ENCODE measurements around the gene PHEX. TPM values are rescaled to one million over a fixed set of nuclear protein-coding genes. Genes with fewer than 3 reads are reported as not detected.

Gene PHEX
- total RNA-seq, 1 experiment from 2014 or later, result 0.89 TPM

GRCh38 chrX:22135171-22135711 is 103.1 kb downstream of the PHEX start:
- POLR2A ChIA-PET, result interaction anchor here (0.6 to 3.3 kb wide), 17 partner anchors 10 to 1532 kb away, joined by 3 to 23 read pairs (median 3); partner anchors contain the start of gene PRDX4
- DNase-seq (ENCODE audit: unreplicated experiment), result peak; percentile 78

GRCh38 chrX:22135994-22136684 is 104.0 kb downstream of the PHEX start:
- peak; percentile 78 for TF ChIP-seq CTCF (IDR thresholded peaks at IDR 0.05; ENCODE audit: unreplicated experiment)
- ChIA-PET CTCF (interaction anchor here (0.5 to 4.4 kb wide), 75 partner anchors 9 to 1766 kb away, joined by 3 to 40 read pairs (median 4); no protein-coding TSS in a partner anchor), POLR2A (interaction anchor here (0.6 to 3.3 kb wide), 18 partner anchors 10 to 1531 kb away, joined by 3 to 23 read pairs (median 3); partner anchors contain the start of gene PRDX4)
- no TSS peak for BruUV-seq (replicated peaks)
- H3K9me3 Mint-ChIP-seq (ENCODE audit: unreplicated experiment), result no peaks in the 10 kb centered on the region
- no peaks in the 10 kb centered on the region for H3K36me3 Mint-ChIP-seq (ENCODE audit: insufficient read depth, unreplicated experiment)
- intact Hi-C loops (cut with micrococcal nuclease), result loop anchor here (1.0 to 10.0 kb wide), 9 partner anchors 55 to 1481 kb away; no protein-coding TSS in a partner anchor
- peak overlapping the region; percentile 91 for H3K27ac Mint-ChIP-seq (ENCODE audit: low read depth, unreplicated experiment)
- peaks cover 31% of the 10 kb centered on the region for H3K4me1 Mint-ChIP-seq (ENCODE audit: insufficient read depth, unreplicated experiment)
- peak; percentile 87 for DNase-seq (ENCODE audit: unreplicated experiment)
- H3K27me3 Mint-ChIP-seq (ENCODE audit: insufficient read depth, unreplicated experiment), result no peaks in the 10 kb centered on the region
- peak overlapping the region; percentile 49 for H3K4me3 Mint-ChIP-seq (ENCODE audit: unreplicated experiment)

More at GRCh38 chrX:22135171-22135711, 103.1 kb downstream of the PHEX start:
- no peak for TF ChIP-seq CTCF (IDR thresholded peaks at IDR 0.05; ENCODE audit: unreplicated experiment)
- H3K4me1 Mint-ChIP-seq (ENCODE audit: insufficient read depth, unreplicated experiment), result peaks cover 31% of the 10 kb centered on the region
- H3K9me3 Mint-ChIP-seq (ENCODE audit: unreplicated experiment), result no peaks in the 10 kb centered on the region
- intact Hi-C loops (cut with micrococcal nuclease), result loop anchor here (5.0 to 10.0 kb wide), 2 partner anchors 390 to 1482 kb away; no protein-coding TSS in a partner anchor
- no peaks in the 10 kb centered on the region for H3K36me3 Mint-ChIP-seq (ENCODE audit: insufficient read depth, unreplicated experiment)
- peak overlapping the region; percentile 91 for H3K27ac Mint-ChIP-seq (ENCODE audit: low read depth, unreplicated experiment)
- H3K27me3 Mint-ChIP-seq (ENCODE audit: insufficient read depth, unreplicated experiment), result no peaks in the 10 kb centered on the region
- BruUV-seq (replicated peaks), result no TSS peak
- H3K4me3 Mint-ChIP-seq (ENCODE audit: unreplicated experiment), result peak overlapping the region; percentile 49
- CTCF ChIA-PET, result interaction anchor here (0.5 to 4.4 kb wide), 59 partner anchors 10 to 1481 kb away, joined by 3 to 40 read pairs (median 5); no protein-coding TSS in a partner anchor

GRCh38 chrX:22136711-22137110 is 104.6 kb downstream of the PHEX start:
- Mint-ChIP-seq H3K27ac (ENCODE audit: low read depth, unreplicated experiment) (peak overlapping the region; percentile 91), H3K4me1 (ENCODE audit: insufficient read depth, unreplicated experiment) (peaks cover 31% of the 10 kb centered on the region), H3K9me3 (ENCODE audit: unreplicated experiment) (no peaks in the 10 kb centered on the region), H3K36me3 (ENCODE audit: insufficient read depth, unreplicated experiment) (no peaks in the 10 kb centered on the region), H3K4me3 (ENCODE audit: unreplicated experiment) (peak overlapping the region; percentile 49), H3K27me3 (ENCODE audit: insufficient read depth, unreplicated experiment) (no peaks in the 10 kb centered on the region)
- DNase-seq (ENCODE audit: unreplicated experiment), result no peak
- no peak for TF ChIP-seq CTCF (IDR thresholded peaks at IDR 0.05; ENCODE audit: unreplicated experiment)
- POLR2A ChIA-PET, result interaction anchor here (0.6 to 3.3 kb wide), 5 partner anchors 14 to 814 kb away, joined by 3 to 23 read pairs (median 3); no protein-coding TSS in a partner anchor
- CTCF ChIA-PET, result interaction anchor here (0.5 to 4.4 kb wide), 35 partner anchors 8 to 1765 kb away, joined by 3 to 40 read pairs (median 5); no protein-coding TSS in a partner anchor
- intact Hi-C loops (cut with micrococcal nuclease), result loop anchor here (1.0 to 10.0 kb wide), 9 partner anchors 55 to 1481 kb away; no protein-coding TSS in a partner anchor
- BruUV-seq (replicated peaks), result TSS peak; percentile 60

GRCh38 chrX:22139822-22140221 is 107.7 kb downstream of the PHEX start:
- intact Hi-C loops (cut with micrococcal nuclease), result loop anchor here (5.0 to 10.0 kb wide), 2 partner anchors 385 to 1477 kb away; no protein-coding TSS in a partner anchor
- Mint-ChIP-seq H3K27ac (ENCODE audit: low read depth, unreplicated experiment) (no peak overlapping the region), H3K4me1 (ENCODE audit: insufficient read depth, unreplicated experiment) (peaks cover 22% of the 10 kb centered on the region), H3K27me3 (ENCODE audit: insufficient read depth, unreplicated experiment) (peaks cover 20% of the 10 kb centered on the region), H3K9me3 (ENCODE audit: unreplicated experiment) (no peaks in the 10 kb centered on the region), H3K4me3 (ENCODE audit: unreplicated experiment) (no peak overlapping the region), H3K36me3 (ENCODE audit: insufficient read depth, unreplicated experiment) (no peaks in the 10 kb centered on the region)
- DNase-seq (ENCODE audit: unreplicated experiment), result no peak
- BruUV-seq (replicated peaks), result no TSS peak
- ChIA-PET POLR2A (no interaction called here), CTCF (interaction anchor here (0.5 to 2.0 kb wide), 2 partner anchors 154 to 1930 kb away, joined by 3 to 6 read pairs; no protein-coding TSS in a partner anchor)
- TF ChIP-seq CTCF (IDR thresholded peaks at IDR 0.05; ENCODE audit: unreplicated experiment), result no peak
